HUES6 (cell line): ENCODE results near the gene SGO2.
A peak's percentile ranks its signal among the peaks of the same experiment; 100 is the strongest.

Experiments used
- H3K27ac ChIP-seq: 2 replicates; pipeline ENCODE4 v1.7.0; 2013; ENCODE audit warnings: low read depth, mild to moderate bottlenecking, low read length, inconsistent platforms
- H3K27me3 ChIP-seq: 2 replicates; pipeline ENCODE4 v1.6.1; 2013; ENCODE audit warnings: low read length; ENCODE audit not compliant: control insufficient read depth, insufficient read depth
- H3K36me3 ChIP-seq: 2 replicates; pipeline ENCODE4 v1.6.1; 2013; ENCODE audit warnings: low read length; ENCODE audit not compliant: control insufficient read depth, insufficient read depth
- H3K4me1 ChIP-seq: 2 replicates; pipeline ENCODE4 v1.6.1; 2013; ENCODE audit warnings: low read length; ENCODE audit not compliant: control insufficient read depth, insufficient read depth
- H3K4me3 ChIP-seq: 2 replicates; pipeline ENCODE4 v1.5.1; 2013; ENCODE audit warnings: low read depth, low read length
- H3K9ac ChIP-seq: one replicate; pipeline ENCODE4 v1.6.1; 2013; ENCODE audit warnings: mild to moderate bottlenecking, low read length
- H3K9me3 ChIP-seq: 2 replicates; pipeline ENCODE4 v1.6.1; 2013; ENCODE audit warnings: low read depth, low read length; ENCODE audit not compliant: control insufficient read depth, insufficient read depth

SGO2 gene

DNA sequence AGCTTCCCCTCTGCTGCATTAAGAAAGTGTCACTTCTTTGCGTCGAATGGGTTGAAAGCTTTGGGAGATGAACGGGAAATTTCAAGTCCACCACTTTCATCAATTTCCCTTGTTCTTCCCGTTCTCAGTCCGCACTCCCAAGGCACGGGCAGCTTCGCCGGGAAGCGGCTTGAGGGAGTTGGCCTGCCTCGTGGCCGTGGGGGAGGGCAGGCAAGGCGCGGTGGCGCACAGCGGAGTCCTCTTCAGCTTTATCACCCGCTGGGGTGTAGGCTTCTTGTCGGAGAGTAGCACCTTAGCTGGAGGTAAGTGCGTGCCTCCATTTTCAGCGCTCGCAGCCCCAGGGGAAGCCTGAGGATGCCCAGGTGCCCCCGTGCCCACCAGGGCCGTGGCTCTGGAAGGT is 36.0 kb upstream of the SGO2 start:
- H3K4me1 ChIP-seq: no peaks in the 10 kb centered on the region
- H3K9me3 ChIP-seq: no peaks in the 10 kb centered on the region
- H3K4me3 ChIP-seq: no peak overlapping the region
- H3K9ac ChIP-seq: no peak overlapping the region
- no peak overlapping the region for H3K27ac ChIP-seq
- peaks cover 22% of the 10 kb centered on the region; the same call in 1 of the 2 replicates for H3K36me3 ChIP-seq
- no peaks in the 10 kb centered on the region for H3K27me3 ChIP-seq

DNA sequence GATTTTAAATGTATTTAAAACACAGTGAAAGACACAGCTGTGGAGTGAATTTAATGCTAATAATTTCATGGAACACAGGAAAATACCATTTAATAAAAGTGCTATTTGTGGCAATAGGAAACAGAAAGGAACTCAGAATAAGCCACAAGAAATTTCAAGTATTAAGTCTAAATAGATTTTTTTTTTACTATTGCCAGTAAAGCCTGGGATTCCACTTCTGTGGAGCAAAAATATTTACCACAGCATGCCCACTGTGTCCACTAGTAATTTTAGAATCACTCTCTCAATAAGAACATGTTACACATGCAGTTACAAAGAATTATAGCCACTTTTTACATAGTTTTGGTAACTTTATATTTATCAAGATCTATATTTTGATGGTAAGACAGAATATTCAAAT is 33.4 kb upstream of the SGO2 start:
- H3K27me3 ChIP-seq: no peaks in the 10 kb centered on the region
- H3K9me3 ChIP-seq: no peaks in the 10 kb centered on the region
- H3K4me3 ChIP-seq: no peak overlapping the region
- H3K36me3 ChIP-seq: peaks cover 28% of the 10 kb centered on the region
- H3K27ac ChIP-seq: no peak overlapping the region
- H3K9ac ChIP-seq: no peak overlapping the region
- no peaks in the 10 kb centered on the region for H3K4me1 ChIP-seq

DNA sequence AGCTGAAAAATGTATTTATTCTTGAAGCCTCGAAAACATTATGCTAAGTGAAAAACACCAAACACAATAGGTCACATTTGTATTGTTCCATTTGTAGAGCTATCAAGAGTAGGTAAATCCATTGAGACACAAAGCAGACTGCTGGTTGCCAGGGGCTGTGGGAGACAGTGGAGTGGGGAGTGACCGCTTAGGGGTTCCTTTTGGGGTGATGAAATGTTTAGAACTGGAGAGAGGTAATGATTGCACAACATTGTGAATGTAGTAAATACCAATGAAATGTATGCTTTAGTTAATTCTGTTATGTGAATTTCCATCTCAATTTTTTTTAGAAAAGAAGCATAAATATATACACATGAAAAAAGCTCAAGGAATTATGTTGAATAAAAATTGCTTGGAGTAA is 32.0 kb upstream of the SGO2 start:
- Histone ChIP-seq H3K36me3 (peaks cover 28% of the 10 kb centered on the region), H3K27me3 (no peaks in the 10 kb centered on the region), H3K9me3 (no peaks in the 10 kb centered on the region), H3K4me3 (no peak overlapping the region), H3K9ac (no peak overlapping the region), H3K27ac (no peak overlapping the region), H3K4me1 (no peaks in the 10 kb centered on the region)

DNA sequence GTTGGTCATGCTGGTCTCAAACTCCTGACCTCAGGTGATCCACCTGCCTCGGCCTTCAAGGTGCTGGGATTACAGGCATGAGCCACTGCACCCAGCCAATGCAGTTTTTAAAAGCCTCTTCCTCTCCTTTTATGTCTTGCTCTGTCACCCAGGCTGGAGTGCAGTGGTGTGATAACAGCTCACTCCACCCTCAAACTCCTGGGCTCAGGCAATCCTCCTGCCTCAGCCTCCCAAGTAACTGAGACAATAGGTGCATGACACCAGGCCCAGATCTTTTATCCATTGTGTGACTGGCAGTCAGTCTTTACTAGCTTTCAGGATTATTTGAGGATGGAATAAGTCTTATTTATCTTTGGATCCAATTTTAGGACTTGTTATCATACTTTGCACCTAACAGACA is 29.3 kb upstream of the SGO2 start:
- Histone ChIP-seq H3K27ac (no peak overlapping the region), H3K36me3 (peaks cover 21% of the 10 kb centered on the region), H3K4me3 (no peak overlapping the region), H3K4me1 (no peaks in the 10 kb centered on the region), H3K9ac (no peak overlapping the region), H3K27me3 (no peaks in the 10 kb centered on the region), H3K9me3 (no peaks in the 10 kb centered on the region)

DNA sequence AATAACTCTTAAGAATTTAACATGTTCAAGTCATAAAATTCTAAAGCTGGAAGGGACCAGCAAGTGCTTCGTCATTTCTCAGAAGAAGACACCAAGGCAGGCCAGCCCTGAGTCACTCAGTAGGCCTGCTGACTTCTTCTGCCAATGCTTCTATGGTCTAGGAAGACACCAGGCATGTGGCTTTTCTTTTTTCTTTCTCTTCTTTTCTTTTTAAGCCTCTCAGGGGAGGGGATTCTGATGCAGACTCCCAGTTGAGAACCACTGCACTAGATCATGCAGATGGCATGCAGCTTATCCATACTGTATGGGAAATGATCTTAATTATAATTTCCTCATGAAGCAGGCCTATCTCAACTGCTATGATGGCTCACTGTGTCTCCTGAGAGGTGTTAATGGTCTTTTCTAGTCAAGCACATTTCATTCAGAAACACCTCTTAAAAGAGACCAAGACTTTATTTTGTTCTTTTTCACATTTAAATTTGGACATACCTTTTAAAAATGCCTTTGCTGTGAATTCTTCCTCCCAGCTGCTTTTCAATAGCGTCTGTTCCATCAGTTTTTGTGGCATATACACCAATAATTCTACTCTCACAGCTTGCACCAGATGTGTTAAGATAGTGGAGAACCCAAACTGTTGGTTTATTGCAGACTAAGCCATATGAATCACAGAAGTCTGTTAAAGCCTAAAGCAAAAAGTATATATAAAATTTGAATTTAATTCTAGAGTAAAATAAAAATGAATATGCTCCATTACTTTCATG is 27.4 kb upstream of the SGO2 start:
- Histone ChIP-seq H3K9ac (no peak overlapping the region), H3K4me3 (no peak overlapping the region), H3K27me3 (no peaks in the 10 kb centered on the region), H3K4me1 (no peaks in the 10 kb centered on the region), H3K27ac (no peak overlapping the region), H3K36me3 (peaks cover 5% of the 10 kb centered on the region; the same call in 1 of the 2 replicates), H3K9me3 (no peaks in the 10 kb centered on the region)

DNA sequence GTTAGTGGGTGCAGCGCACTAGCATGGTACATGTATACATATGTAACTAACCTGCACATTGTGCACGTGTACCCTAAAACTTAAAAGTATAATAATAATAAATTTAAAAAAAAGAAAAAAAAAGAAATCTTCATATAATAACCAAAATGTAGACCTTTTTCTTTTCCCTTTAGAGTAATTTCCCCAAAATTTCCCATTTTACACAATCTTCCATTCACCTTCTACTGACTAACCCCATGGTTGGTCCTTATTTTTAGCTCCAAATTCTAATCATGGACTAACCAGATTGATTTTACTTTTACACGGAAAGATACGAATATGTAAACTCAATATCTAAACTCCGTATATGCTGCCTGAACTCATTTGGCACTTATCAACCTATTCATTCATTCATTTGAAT is 23.8 kb upstream of the SGO2 start:
- H3K4me1 ChIP-seq: no peaks in the 10 kb centered on the region
- H3K4me3 ChIP-seq: no peak overlapping the region
- H3K36me3 ChIP-seq: no peaks in the 10 kb centered on the region
- H3K27me3 ChIP-seq: no peaks in the 10 kb centered on the region
- H3K27ac ChIP-seq: no peak overlapping the region
- H3K9ac ChIP-seq: no peak overlapping the region
- H3K9me3 ChIP-seq: no peaks in the 10 kb centered on the region

DNA sequence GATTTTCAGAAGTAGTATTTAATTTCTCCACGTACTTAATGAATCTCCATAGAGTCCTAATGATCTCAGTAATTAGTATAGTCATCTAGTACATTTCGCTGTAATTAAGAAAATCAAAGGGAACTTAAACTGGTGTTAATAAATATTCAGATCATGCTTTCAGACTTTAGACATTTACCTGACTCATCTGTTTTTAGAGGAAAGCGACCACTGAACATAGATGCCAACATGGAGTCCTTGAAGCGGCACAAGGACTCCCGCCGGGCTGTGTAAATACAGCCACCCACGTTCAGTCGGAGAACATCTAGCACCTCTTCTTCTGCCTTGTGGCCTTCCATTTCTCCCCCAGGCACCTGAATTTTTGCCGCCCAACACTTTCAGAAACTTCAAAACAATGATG is 19.3 kb upstream of the SGO2 start:
- Histone ChIP-seq H3K4me3 (no peak overlapping the region), H3K9ac (no peak overlapping the region), H3K27ac (no peak overlapping the region), H3K27me3 (no peaks in the 10 kb centered on the region), H3K9me3 (no peaks in the 10 kb centered on the region), H3K4me1 (peaks cover 4% of the 10 kb centered on the region), H3K36me3 (no peaks in the 10 kb centered on the region)

DNA sequence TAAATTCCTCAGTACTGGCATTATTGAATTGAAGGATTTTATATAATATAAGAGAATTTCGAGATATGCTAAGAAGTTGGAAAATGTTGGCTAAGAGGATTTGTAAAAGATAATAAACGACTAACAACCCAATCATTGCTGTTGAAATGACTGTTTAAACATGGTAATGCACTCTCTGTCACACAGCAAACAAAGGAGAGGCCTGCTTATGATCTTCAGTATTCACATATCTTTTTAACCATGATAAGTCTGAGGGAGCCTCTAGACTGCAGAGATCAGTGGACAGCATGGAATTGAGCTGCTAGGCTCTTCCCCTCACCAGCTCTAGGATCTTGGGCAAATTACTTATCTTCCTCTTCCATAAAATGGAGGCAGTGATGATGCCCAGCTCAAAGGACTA is 18.8 kb upstream of the SGO2 start:
- no peak overlapping the region for H3K27ac ChIP-seq
- H3K4me3 ChIP-seq: no peak overlapping the region
- H3K4me1 ChIP-seq: peaks cover 6% of the 10 kb centered on the region
- H3K27me3 ChIP-seq: no peaks in the 10 kb centered on the region
- no peak overlapping the region for H3K9ac ChIP-seq
- H3K36me3 ChIP-seq: no peaks in the 10 kb centered on the region
- H3K9me3 ChIP-seq: no peaks in the 10 kb centered on the region

DNA sequence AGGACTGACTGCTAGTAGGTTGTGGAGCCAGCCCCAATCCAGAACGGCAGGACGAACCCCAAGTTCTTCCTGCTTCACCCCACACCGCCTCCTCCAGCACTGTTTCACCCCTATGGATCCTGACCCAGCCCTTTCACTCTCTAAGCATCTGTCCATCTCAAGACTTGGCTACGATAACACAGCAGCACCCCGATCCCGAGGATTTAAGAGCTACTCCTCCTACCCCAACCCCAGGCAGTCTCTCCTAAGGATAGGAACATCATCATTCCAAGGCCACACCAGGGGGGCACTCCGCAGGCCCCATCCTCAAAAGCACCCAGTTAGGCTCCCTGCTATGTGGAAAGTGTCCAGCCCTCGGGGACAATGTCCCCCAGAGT is 16.8 kb upstream of the SGO2 start:
- peaks cover 9% of the 10 kb centered on the region; the same call in 1 of the 2 replicates for H3K27me3 ChIP-seq
- H3K4me3 ChIP-seq: peak overlapping the region; percentile 71
- H3K36me3 ChIP-seq: no peaks in the 10 kb centered on the region
- H3K9ac ChIP-seq: peak overlapping the region; percentile 89
- H3K9me3 ChIP-seq: no peaks in the 10 kb centered on the region
- H3K27ac ChIP-seq: peak overlapping the region; percentile 33; the same call in 1 of the 2 replicates
- H3K4me1 ChIP-seq: peaks cover 7% of the 10 kb centered on the region

DNA sequence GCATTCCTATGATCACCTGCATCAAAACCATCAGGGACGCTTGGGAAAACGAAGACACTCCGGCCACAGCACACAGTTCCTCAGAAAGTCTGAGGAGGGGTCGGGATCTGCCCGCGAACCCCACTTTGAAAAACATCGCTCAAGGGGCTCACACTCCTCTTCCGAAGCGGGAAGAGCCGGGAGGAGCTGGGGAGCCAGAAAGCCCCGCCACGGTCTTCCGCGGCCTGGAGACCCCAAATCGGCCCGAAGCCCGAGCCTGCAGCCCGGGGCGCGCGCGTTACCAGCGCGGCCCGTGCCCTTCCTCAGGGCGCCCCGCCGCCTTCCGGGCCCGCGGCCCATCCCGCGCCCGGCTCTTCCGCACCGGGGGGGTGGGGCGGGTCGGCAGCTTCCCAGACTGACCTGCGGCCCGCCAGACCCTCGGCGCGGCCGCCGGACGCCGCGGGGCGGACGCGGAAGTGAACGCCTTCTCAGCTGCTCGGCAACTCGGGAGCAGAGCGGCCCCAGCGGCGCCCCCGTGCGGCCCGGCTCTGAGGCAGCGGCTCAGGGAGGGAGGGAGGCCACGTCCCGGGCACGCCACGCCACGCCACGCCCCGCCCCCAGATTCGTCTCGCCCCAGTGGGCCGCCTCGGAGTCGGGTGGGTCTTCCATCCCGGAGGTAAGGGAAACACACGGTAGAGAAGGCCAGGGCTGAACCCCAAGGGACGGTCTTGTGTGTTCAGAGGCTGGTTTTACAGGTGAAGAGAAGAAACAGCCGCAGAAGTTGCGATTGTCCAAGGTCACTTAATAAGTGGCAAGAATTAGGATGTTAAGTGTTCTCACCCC is 16.2 kb upstream of the SGO2 start, which contains the start of gene KCTD18:
KCTD18 (minus strand) TSS at position 457 of the 822 bp plus-strand sequence. CDS start 3,052 bp downstream, outside the sequence.
- Histone ChIP-seq H3K4me1 (peaks cover 7% of the 10 kb centered on the region), H3K9me3 (no peaks in the 10 kb centered on the region), H3K36me3 (no peaks in the 10 kb centered on the region), H3K27me3 (peaks cover 9% of the 10 kb centered on the region; the same call in 1 of the 2 replicates), H3K27ac (peak within 1 kb of the TSS; percentile 33; the same call in 1 of the 2 replicates), H3K9ac (peak within 1 kb of the TSS; percentile 89), H3K4me3 (peak within 1 kb of the TSS; percentile 71)

DNA sequence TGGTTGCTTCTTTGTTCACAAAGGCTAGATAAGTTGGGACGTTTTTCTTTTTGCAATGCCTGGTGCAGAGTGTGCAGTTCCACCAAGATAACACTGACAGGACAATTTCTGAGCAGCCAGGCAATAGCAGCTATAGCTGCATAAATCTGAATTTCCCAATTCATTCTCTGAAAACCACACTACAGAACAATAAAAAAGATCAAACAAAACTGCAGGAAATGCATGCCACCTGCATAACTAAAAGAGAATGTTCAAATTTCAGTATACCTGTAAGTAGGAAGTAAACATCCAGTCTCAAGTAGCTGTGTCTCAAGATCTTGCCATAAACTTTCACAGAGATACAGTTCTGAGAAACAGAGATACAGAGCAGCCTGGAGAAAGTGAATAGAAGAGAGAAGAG is 10.9 kb upstream of the SGO2 start:
- Histone ChIP-seq H3K9ac (no peak overlapping the region), H3K36me3 (no peaks in the 10 kb centered on the region), H3K27ac (no peak overlapping the region), H3K27me3 (peaks cover 9% of the 10 kb centered on the region; the same call in 1 of the 2 replicates), H3K9me3 (peaks cover 5% of the 10 kb centered on the region; the same call in 1 of the 2 replicates), H3K4me1 (0 out of 2 replicates have a peak, but pooled peaks cover 3% of the 10 kb centered on the region), H3K4me3 (no peak overlapping the region)
